ENCODE results near the gene GDPD4.

The GDPD4 gene

DNA sequence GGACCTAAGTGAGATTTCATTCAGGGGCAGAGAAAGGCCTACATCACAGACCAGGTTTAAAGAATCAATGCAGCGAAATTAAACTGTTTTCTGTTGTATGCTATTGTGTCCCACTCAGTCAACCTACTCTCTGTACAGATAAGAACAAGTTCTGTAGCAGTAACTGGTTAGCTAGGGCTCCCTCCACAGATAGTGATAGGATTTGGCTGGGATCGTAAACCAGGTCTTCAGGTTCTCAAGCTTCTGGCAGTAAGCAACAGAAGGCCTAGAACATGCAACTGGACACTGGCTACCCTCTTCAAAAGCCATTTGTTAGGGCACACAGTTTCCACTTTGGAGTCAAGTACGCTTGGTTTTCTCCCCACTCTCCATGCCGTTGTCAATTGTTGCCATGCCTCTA, 69.2 kb downstream of the GDPD4 start:
- DNase-seq, result no peak

DNA sequence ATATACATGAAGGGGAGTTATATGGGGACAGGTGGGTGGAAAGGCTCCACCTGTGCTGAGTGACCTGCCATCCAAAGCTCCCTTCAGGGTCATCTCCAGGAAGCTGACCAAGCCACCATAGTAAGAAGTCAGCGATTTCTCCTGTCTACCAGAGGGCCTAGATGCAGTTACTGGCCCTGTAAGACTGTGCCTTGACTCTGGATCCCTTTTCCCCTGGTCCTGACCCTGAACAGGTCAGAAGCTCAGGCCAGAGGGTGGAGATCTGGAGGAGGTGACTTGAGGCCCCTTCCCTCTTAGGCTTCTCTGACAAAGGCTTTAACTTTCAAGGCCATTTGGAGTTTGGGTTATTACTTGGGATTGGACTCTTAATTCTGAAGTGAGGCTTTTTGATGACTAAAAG, 69.7 kb downstream of the GDPD4 start:
- no peak for DNase-seq

DNA sequence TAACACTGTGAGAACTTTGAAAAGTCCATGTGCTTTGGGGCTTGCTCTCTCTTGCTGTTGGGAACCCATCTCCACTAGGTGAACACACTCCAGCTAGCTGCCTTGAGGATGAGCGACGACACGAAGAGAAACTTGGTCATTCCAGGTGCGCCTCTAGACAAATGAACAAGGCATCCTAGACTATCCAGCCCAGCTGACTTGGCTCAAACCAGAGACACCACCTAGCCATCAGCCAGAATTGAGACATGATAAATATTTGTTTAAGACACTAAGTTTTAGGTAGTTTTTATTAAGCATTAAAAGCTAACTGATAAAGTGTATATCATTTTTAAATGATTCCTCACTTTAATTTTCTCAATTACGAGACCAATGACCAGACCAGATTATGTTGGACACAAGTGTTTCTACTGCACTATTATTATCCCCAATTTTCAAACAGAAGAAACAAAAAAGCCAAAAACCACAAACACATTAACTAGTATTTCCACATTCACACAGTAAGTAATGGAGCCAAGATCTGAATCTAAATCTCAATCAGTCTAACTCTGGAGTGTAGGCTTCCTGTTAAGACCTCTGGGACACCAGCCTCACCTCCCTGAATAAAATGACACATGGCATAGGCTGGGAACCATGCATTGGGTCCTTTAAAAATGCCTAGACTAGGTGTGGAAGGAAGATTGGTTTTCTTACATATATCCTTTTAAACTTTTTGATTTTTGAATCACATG, 70.4 kb downstream of the GDPD4 start:
- DNase-seq, result no peak

DNA sequence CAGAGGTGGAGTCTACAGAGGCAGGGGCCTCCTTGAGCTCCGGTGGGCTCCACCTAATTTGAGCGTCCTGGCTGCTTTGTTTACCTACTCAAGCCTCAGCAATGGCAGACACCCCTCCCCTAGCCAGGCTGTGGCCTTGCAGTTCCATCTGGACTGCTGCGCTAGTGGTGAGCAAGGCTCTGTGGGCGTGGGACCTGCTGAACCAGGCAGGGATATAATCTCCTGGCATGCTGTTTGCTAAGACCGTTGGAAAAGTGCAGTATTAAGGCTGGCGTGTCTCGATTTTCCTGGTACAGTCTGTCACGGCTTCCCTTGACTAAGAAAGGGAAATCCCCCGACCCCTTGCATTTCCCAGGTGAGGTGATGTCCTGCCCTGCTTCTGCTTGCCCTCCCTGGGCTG, 77.7 kb downstream of the GDPD4 start:
- DNase-seq, result no peak

DNA sequence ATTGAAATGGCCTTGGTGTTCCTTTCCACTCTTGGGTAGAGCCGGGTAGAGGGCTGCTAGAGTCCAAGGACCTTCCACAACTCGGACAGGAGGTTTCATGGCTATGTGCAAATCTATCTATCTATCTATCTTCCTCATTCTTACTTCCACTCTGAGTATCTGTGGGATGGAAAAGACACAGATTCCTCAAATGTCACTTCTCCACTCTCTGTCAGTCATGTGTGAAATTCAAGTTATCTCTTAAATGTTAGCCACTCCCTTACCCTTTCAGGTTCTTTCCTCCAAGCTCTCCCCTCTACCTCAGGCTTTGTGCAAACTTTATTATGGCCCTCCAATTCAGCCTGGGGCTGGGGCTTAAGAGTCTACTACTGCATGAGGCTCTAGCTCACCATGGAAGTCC, 84.3 kb downstream of the GDPD4 start:
- DNase-seq, result no peak

DNA sequence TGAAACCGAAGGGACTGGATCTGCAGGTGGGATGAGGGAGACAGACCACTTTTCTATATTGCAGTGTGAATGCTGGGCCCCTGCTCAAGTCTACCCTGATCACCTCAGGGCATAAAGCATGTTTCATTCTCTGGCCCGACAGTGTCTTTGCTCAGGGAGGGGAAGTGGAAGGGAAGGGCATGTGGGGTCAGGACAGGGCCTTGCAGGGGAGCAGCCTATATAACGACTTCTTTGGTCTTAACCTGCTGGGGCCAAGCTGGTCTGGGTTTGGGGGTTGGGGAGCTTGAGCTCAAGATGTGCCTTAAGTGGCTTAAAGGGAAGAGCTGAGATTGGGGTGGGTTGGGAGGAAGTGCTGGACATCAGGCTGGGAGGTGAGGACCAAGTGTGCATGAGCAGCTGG, 86.4 kb downstream of the GDPD4 start:
- no peak for DNase-seq

DNA sequence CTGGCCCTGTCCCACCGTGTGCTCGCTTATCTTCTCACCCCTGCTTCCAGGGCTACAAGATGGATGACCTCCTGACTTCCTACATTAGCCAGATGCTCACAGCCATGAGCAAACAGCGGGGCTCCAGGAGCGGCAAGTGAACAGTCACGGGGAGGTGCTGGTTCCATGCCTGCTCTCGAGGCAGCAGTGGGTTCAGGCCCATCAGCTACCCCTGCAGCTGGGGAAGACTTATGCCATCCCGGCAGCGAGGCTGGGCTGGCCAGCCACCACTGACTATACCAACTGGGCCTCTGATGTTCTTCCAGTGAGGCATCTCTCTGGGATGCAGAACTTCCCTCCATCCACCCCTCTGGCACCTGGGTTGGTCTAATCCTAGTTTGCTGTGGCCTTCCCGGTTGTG, 86.9 kb downstream of the GDPD4 start:
- no peak for DNase-seq

DNA sequence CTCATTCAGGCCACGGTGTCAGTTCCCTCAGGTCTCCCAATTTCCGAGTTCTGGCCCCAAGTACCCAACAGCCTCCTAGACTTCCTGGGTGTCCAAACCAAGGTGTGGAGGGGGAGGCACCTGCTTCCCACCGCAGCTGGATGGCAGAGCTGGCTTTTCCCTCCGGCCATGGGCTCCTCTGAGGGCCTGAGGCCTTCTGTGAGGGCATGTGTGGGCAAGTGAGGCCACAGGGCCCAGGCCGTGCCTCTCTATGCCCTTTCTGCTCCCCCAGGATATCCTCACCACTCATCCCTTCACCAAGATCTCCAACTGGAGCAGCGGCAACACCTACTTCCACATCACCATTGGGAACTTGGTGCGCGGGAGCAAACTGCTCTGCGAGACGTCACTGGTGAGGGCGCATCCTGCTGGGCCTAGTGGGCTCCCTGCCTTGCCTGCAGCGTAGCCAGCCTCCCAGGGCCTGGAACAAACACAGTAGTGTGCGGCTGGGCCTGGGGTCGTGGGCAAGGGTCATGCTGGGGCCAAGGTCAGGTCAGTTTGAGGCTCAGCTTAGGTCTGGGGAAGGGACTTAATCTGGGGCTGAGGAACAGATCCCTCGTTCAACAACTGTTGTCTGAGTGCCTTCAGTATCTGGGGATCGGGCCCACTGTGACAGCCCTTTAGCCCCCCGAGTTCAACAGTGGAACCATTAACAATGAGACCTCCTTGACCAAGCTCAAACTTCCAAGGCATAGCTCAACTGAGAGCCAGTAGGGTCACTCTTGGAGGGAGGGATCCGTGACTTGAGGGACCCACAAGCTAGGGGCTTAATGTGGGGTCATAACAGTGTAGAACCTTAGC, 87.7 kb downstream of the GDPD4 start:
- no peak for DNase-seq

DNA sequence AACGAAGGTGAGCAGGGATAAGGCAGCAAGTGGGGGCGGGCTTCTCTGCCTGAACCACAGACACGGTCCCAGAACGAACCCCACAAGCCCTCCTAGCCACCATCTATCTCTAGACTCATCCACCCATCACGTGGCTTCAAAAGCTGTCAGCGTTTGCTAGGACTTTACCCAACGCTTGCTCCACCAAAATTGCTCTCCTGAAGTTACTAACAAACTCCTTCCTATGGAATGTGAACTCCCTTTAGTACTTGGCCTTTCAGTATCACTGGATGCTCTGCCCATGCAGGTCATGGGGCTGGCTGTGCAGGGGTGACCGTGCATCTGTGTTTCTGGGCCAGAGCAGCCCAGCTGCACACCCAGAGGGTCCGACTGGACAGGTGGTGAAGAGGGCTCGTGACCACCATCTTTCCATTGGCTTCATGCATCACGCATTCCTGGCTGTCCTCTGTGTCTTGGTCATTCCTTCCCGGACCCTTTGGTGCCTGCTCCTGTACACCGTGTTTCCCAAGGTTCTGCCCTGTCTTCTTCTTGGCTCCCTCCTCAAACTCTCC, 88.4 kb downstream of the GDPD4 start:
- no peak for DNase-seq

DNA sequence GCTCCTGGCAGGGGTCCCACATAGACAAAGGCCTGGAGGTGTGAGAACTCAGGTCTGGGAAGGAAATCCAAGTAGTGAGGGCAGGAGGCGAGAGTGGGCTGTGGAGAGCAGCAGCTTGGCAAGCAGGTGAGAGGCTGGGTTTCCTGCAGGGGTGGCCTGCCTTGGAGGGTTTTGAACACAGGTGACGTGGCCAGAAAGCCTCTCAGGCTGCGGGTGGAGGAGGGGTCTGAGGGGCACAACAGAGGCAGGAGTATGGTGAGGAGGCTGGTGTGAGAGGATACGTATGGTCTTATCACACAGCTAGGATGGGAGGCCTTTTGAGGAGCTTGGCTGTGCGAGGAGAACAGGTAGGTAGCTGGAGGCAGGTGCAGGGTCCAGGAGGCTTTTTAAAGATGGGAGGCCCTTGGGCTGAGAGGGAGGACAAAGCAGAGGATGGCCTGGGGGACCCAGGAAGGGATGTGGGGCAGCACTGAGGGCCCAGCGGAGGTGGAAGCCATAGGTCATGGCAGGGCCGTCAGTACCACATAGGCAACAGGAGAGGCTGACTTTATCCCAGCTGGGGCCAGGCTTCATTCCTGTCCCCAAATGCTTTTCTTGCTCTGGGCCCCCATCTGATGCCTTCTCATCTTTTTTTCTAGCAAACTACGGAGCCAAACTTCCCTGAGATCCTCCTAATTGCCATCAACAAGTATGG, 89.0 kb downstream of the GDPD4 start:
- no peak for DNase-seq

DNA sequence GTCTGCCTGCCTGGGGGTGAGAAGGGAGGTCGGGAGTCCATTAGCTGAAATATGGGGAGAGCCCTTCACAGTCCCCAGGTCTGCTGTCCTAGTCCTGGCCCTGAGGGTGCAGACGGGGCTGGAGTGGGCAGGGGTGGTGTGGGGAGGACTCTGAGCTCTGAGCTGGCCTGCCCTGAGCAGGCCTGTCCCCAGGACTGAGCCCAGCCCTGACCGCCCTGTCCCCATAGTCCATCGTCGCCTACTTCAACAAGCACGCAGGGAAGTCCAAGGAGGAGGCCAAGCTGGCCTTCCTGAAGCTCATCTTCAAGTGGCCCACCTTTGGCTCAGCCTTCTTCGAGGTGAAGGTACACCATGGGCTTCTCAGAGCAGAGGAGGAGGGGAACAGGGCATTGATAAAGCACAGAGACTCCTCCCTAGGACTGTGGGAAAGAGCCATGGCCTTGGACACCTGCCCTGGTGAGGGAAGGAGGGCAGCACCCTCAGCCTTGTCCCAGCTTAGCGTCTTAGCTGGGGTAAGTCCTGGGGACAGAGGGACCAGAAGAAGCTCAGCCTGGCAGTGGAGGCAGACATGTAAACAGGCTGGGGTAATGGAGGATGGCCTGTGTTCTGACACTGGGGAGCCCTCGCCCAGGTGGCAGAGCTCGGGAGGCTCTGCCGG, 89.8 kb downstream of the GDPD4 start:
- no peak for DNase-seq

DNA sequence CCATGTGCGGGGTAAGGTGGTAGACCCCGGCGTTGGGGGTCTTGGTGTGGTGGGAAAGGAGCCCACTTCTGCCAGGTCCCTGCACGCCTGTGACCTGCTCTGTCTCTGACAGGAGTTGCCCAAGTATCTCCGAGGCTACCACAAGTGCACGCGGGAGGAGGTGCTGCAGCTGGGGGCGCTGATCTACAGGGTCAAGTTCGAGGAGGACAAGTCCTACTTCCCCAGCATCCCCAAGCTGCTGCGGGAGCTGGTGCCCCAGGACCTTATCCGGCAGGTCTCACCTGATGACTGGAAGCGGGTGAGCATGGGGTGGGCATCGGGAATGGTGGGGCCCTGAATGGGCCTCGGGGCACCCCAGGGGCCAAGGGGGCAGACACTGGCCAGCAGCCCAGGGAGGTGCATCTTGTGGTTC, 90.4 kb downstream of the GDPD4 start:
- DNase-seq, result no peak

DNA sequence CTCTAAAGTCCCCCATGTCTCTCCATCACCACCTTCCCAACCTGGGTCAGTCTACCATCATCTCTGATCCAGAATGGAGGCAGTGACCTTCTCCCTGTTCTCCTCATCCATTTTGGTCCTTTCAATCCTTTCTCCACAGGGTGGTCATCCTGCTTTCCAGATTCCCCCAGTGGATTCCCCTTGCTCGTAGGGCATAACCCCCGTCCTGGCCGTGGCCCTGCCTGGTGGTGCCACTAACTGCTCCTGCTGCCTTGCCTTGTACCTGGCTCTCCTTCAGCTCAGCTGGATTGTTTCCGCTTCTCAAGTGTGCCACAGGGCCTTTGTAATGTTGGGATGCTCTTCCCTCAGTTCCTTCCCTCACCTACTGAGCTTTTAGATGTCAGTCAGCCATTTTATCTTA, 91.8 kb downstream of the GDPD4 start:
- DNase-seq, result no peak

DNA sequence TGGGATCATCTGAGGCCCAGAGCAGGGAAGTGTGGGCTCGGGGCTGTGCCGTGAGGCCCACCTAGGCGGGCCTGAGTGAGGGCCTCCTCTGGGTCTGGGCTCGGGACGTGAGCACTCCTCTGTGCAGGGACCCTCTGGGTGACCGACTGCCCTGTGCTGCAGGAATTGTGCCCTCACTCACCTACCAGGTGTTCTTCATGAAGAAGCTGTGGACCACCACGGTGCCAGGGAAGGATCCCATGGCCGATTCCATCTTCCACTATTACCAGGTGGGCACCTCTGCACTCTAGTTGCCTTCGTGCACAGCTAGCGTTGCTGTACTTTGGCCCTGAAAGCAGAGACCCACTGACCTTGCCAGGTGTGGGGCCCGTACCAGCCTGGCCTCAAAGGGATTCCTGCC, 93.0 kb downstream of the GDPD4 start:
- DNase-seq, result no peak

DNA sequence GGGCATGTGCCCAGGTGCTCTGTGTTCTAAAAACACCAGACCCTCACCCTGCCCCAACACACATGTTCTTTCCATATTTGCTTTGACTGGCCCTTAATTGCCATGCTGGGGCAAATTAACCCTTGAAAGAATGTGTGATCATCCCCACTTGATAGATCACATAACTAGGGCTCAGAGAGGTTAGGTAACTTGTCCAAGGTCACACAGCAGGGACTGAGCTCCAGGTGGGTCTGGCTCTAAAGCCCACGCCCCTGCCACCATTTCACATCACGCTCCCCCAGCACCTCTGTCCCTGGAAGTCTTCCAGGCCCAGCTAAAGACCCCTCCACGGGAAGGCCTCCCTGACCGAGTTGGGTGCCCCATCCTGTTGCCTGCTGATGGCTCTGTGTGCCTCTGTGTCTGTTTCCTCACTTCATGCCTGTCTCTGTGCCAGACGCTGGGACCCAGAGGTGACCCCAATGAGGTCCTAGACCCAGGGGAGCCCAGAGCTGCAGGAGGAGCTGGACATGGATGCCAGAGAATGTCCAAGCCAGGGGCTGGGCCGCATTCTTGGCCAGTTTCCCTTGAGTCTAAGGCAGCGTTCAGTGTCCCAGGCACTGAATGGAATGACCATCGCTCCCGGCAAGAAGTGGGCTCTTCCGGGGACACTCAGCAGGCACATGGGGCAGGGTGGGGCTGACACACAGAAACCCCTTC, 93.7 kb downstream of the GDPD4 start:
- no peak for DNase-seq

DNA sequence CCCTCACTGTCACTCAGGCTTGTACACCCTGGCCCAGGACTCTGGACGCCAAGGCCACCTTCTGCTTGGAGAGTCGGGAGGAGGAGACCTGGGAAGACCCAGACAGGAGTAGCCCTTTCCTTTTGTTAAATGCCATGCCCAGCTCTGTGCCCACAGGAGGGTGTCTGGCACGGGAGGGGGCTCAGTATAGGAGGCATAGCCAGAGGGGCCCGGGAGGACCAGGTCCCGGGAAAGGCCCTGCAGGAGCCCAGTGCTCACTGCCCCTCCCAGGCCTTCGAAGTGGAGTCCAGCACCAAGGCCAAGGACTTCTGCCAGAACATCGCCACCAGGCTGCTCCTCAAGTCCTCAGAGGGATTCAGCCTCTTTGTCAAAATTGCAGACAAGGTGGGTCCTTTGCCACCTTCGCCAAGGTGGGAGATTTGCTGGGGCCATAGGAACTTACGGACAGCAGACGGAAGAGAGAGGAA, 94.4 kb downstream of the GDPD4 start:
- no peak for DNase-seq

DNA sequence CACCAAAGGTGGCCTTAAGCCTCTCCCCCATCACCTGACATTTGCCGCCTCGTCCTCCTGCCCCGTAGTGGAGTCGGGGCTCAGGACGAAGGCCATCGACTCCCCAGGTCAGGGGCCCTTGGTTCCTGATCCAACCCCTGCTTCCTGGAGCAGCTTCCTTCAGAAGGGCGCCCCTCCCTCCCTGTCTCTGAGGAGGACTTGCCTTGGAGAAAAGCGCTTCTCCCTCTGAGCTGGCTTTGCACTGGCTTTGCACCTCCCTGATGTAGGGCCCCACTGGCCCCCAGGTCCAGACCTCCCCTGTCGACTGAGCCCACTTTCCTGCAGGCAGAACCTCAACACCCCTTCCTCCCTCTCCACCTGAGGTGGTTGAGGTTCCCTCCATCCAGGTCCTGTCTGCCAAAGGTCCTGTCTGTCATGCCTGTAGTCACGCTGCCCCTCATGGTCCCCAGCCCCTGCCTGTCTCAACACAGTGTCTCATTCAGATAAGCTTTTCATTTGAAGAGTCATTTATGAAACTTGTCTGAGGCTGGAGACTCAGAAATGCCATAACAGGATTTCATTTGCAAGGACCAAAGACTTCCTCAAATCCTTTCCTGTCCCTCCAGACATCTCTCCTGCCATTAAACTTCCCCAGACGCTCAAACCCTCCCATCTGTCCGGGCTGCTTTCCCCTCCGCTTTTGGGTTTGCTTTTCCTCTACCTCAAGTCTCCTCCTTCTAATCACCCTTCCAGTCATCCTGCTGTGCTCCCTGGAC, 95.0 kb downstream of the GDPD4 start:
- no peak for DNase-seq

DNA sequence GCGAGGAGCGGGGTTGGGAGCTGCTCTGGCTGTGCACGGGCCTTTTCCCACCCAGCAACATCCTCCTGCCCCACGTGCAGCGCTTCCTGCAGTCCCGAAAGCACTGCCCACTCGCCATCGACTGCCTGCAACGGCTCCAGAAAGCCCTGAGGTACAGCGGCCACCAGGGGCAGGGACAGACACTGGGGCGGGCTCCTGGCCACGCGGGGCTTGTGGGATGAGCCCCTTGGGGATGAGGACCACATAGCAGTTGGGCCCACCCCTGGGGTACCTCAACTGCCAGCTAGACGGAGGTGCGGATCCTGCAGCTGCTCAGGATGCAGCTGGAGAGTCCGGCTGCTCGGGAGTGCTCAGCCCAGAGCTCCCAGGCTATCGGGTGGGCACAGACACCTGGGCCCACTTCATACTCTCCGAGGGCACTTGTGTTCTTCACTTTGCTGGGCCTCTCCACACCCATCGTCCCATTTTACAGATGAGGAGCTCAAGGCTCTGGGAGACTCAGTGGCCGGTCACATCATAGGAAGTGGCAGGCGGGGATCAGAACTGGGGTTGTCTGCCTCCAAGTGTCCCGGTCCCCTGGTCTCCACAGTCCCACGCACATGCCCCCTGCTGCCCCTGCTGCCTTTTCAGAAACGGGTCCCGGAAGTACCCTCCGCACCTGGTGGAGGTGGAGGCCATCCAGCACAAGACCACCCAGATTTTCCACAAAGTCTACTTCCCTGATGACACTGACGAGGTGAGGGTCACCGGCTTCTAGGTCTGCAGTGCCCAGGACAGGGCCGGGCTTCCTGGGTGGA, 95.8 kb downstream of the GDPD4 start:
- no peak for DNase-seq

DNA sequence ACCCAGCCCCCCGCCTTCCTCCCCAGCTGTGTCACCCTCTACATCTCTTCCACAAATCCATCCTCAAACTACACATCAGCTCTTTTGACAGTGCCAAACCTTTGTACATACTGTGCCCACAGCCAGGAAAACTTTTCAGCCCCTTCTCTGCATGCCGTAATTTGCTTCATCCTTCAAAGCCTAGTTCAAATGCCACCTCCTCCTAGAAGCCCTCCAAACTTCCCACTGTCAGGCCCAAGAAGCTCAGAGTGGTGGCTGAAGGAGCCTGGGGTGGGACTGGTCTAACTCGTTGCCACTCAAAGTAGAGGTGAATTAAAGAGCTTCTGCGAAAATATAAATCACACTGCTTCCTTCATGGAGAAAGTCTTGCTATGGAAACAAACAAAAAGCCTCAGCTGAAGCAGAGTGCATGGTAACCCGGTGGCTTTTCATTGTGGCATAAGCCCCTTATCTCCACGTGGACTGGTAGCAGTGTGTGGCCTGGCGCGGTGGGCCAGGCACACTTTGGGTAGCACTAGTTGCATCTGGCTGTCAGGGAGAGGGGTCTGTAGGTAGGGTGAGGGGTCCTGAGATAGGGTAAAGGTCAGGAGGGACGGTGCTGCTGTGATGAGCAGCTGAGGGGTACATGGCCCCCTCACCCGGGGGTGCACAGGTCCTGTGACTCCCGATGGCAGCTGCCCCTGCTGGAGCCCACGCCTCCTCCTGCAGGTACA, 96.6 kb downstream of the GDPD4 start:
- no peak for DNase-seq

All from activated CD4-positive, CD25-positive, alpha-beta regulatory T cell (primary cell).